ENCODE measurements around the gene LMOD2.

Gene LMOD2

GRCh38 chr7:123705211-123705901, 49.7 kb downstream of the LMOD2 start:
- no peaks in the 10 kb centered on the region for H3K9me3 ChIP-seq (ENCODE audit: control insufficient read depth, insufficient read depth, low read length)
- no peak overlapping the region for H3K4me2 ChIP-seq (ENCODE audit: low read length)
- H3K4me3 ChIP-seq (ENCODE audit: low read length): no peak overlapping the region
- no peaks in the 10 kb centered on the region; the same call in 1 of the 2 replicates for H4K20me1 ChIP-seq (ENCODE audit: control insufficient read depth, insufficient read depth, low read depth, low read length)
- H3K27me3 ChIP-seq (ENCODE audit: control insufficient read depth, low read length): no peaks in the 10 kb centered on the region
- H3K4me1 ChIP-seq (ENCODE audit: control insufficient read depth, low read length): no peaks in the 10 kb centered on the region
- peaks cover 4% of the 10 kb centered on the region; the same call in 1 of the 2 replicates for H3F3A ChIP-seq (ENCODE audit: control insufficient read depth, insufficient read depth)
- peaks cover 67% of the 10 kb centered on the region for H3K36me3 ChIP-seq (ENCODE audit: control insufficient read depth, low read length)
- no peaks in the 10 kb centered on the region for H3K9me2 ChIP-seq (replicated peaks; ENCODE audit: control insufficient read depth, low read length)
- peaks cover 4% of the 10 kb centered on the region; the same call in 1 of the 2 replicates for H3K79me2 ChIP-seq (ENCODE audit: control insufficient read depth, low read length)
- no peak overlapping the region for H3K27ac ChIP-seq (ENCODE audit: low read depth, low read length)
- TF ChIP-seq CTCF (IDR thresholded peaks at IDR 0.05; ENCODE audit: low read depth, low read length, poor library complexity, severe bottlenecking): no peak
- TF ChIP-seq EZH2phosphoT487 (IDR thresholded peaks at IDR 0.05; ENCODE audit: borderline replicate concordance, low read length): no peak

DNA sequence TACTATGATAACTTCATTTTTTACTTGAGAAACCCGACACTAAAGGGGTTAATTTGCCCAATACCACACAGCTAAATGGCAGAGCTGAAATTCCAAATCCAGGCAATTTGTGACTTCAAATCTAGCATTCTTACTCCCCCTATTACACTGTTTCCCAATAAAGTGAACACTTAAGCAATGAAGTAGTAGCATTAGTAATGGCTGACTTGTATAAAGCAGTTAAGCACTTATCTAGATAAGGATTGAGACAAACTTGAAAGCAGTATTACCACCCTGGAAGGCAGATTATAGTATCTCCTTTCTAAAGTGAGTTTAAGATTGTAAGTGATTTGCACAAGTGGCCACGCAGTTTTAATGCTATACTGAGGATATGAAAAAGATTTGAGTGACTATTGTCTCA, 53.9 kb downstream of the LMOD2 start:
- Histone ChIP-seq H3K27me3 (ENCODE audit: control insufficient read depth, low read length) (no peaks in the 10 kb centered on the region), H3K9me2 (replicated peaks; ENCODE audit: control insufficient read depth, low read length) (no peaks in the 10 kb centered on the region), H3K79me2 (ENCODE audit: control insufficient read depth, low read length) (peaks cover 28% of the 10 kb centered on the region), H3K4me2 (ENCODE audit: low read length) (no peak overlapping the region), H3K4me3 (ENCODE audit: low read length) (no peak overlapping the region), H4K20me1 (ENCODE audit: control insufficient read depth, insufficient read depth, low read depth, low read length) (0 out of 2 replicates have a peak, but pooled peaks cover 4% of the 10 kb centered on the region), H3K4me1 (ENCODE audit: control insufficient read depth, low read length) (no peaks in the 10 kb centered on the region), H3F3A (ENCODE audit: control insufficient read depth, insufficient read depth) (peaks cover 4% of the 10 kb centered on the region; the same call in 1 of the 2 replicates), H3K9me3 (ENCODE audit: control insufficient read depth, insufficient read depth, low read length) (no peaks in the 10 kb centered on the region), H3K27ac (ENCODE audit: low read depth, low read length) (no peak overlapping the region), H3K36me3 (ENCODE audit: control insufficient read depth, low read length) (peaks cover 44% of the 10 kb centered on the region)
- TF ChIP-seq CTCF (IDR thresholded peaks at IDR 0.05; ENCODE audit: low read depth, low read length, poor library complexity, severe bottlenecking) (no peak), EZH2phosphoT487 (IDR thresholded peaks at IDR 0.05; ENCODE audit: borderline replicate concordance, low read length) (no peak)

GRCh38 chr7:123710683-123711082, 55.0 kb downstream of the LMOD2 start:
- no peaks in the 10 kb centered on the region for H3K9me2 ChIP-seq (replicated peaks; ENCODE audit: control insufficient read depth, low read length)
- H3K4me3 ChIP-seq (ENCODE audit: low read length): no peak overlapping the region
- TF ChIP-seq CTCF (IDR thresholded peaks at IDR 0.05; ENCODE audit: low read depth, low read length, poor library complexity, severe bottlenecking) (no peak), EZH2phosphoT487 (IDR thresholded peaks at IDR 0.05; ENCODE audit: borderline replicate concordance, low read length) (no peak)
- no peaks in the 10 kb centered on the region for H3K27me3 ChIP-seq (ENCODE audit: control insufficient read depth, low read length)
- no peaks in the 10 kb centered on the region for H3K4me1 ChIP-seq (ENCODE audit: control insufficient read depth, low read length)
- 0 out of 2 replicates have a peak, but pooled peaks cover 4% of the 10 kb centered on the region for H4K20me1 ChIP-seq (ENCODE audit: control insufficient read depth, insufficient read depth, low read depth, low read length)
- H3K36me3 ChIP-seq (ENCODE audit: control insufficient read depth, low read length): peaks cover 33% of the 10 kb centered on the region
- H3F3A ChIP-seq (ENCODE audit: control insufficient read depth, insufficient read depth): no peaks in the 10 kb centered on the region
- H3K79me2 ChIP-seq (ENCODE audit: control insufficient read depth, low read length): peaks cover 35% of the 10 kb centered on the region
- H3K4me2 ChIP-seq (ENCODE audit: low read length): no peak overlapping the region
- H3K27ac ChIP-seq (ENCODE audit: low read depth, low read length): no peak overlapping the region
- no peaks in the 10 kb centered on the region for H3K9me3 ChIP-seq (ENCODE audit: control insufficient read depth, insufficient read depth, low read length)

All from DOHH2 (cell line).